ENCODE data around the gene ADCY9.

ADCY9 gene

DNA sequence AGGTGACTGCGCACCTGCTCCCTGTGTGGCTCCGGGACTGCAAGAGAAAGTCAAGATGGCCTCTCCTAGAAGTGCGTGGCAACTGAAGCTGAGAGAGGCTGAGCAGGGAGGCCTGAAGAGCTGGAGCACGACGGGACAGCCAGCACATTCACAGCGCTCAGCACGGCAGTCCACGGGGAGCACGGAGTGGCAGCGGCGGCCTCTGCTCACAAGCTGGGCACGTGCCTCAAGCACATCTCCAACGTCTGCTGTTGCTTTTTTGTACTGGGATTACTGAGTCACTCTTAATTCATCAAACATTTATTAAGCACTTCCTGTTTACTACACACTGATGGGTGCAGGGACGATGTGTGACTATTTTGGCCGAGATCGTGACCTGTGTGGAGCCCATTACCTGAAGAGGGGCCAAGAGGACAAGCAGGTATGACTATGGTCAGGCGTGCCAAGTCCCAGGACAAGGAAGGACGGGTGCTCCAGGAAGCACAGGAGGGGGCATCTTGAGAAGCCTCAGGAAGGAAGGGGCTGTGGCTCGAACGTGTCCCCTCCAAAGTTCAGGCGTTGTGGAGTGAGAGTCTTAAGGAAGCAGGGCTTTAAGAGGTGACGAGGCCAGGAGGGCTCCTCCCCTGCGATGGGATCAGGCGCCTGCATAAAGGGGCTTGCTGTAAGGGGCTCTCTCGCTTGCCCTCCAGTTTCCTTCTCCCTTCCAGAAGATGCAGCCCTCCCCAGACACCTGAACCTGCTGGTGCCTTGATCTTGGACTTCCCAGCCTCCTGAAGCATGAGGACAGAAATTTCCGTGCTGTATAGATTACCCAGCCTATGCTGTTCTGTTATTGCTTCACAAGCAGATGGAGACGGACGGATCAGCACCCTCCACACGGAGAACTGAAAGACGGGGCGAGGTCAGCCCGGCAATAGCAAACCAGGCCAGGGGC lies 105.8 kb downstream of the ADCY9 start:
- H3K4me1 ChIP-seq (ENCODE audit: control insufficient read depth, insufficient read depth, low read length, poor library complexity, severe bottlenecking): no peaks in the 10 kb centered on the region
- H3K4me3 ChIP-seq (ENCODE audit: insufficient read depth, low read depth, low read length, poor library complexity, severe bottlenecking): no peak overlapping the region
- H3K27me3 ChIP-seq (replicated peaks; ENCODE audit: control insufficient read depth, insufficient read depth, low read length, poor library complexity, severe bottlenecking): no peaks in the 10 kb centered on the region
- no peaks in the 10 kb centered on the region for H3K9me3 ChIP-seq (ENCODE audit: control insufficient read depth, low read length)
- H3K27ac ChIP-seq (ENCODE audit: insufficient read depth, low read length, poor library complexity, severe bottlenecking): no peak overlapping the region
- no peaks in the 10 kb centered on the region for H3K36me3 ChIP-seq (ENCODE audit: control insufficient read depth, insufficient read depth, low read length)
- DNase-seq: no peak

DNA sequence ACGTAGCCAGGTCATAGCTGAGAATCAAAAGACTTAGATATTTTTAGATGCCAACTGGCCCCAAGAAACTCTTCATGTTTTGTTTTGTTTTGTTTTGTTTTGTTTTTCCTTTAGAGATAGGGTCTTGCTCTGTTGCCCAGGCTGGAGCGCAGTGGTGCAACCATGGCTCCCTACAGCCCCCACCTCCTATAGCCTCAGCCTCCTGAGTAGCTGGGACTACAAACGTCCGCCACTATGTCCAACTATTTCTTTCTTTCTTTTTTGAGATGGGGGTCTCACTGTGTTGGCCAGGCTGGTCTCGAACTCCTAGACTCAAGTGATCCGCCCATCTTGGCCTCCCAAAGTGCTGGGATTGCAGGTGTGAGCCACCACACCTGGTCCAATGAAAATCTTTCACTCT lies 107.1 kb downstream of the ADCY9 start:
- no peaks in the 10 kb centered on the region for H3K4me1 ChIP-seq (ENCODE audit: control insufficient read depth, insufficient read depth, low read length, poor library complexity, severe bottlenecking)
- H3K4me3 ChIP-seq (ENCODE audit: insufficient read depth, low read depth, low read length, poor library complexity, severe bottlenecking): no peak overlapping the region
- H3K27ac ChIP-seq (ENCODE audit: insufficient read depth, low read length, poor library complexity, severe bottlenecking): no peak overlapping the region
- H3K27me3 ChIP-seq (replicated peaks; ENCODE audit: control insufficient read depth, insufficient read depth, low read length, poor library complexity, severe bottlenecking): no peaks in the 10 kb centered on the region
- no peaks in the 10 kb centered on the region for H3K36me3 ChIP-seq (ENCODE audit: control insufficient read depth, insufficient read depth, low read length)
- DNase-seq: no peak
- H3K9me3 ChIP-seq (ENCODE audit: control insufficient read depth, low read length): no peaks in the 10 kb centered on the region

- Histone ChIP-seq H3K27me3 (replicated peaks; ENCODE audit: control insufficient read depth, insufficient read depth, low read length, poor library complexity, severe bottlenecking) (no peaks in the 10 kb centered on the region), H3K4me1 (ENCODE audit: control insufficient read depth, insufficient read depth, low read length, poor library complexity, severe bottlenecking) (no peaks in the 10 kb centered on the region), H3K4me3 (ENCODE audit: insufficient read depth, low read depth, low read length, poor library complexity, severe bottlenecking) (no peak overlapping the region), H3K9me3 (ENCODE audit: control insufficient read depth, low read length) (no peaks in the 10 kb centered on the region), H3K27ac (ENCODE audit: insufficient read depth, low read length, poor library complexity, severe bottlenecking) (no peak overlapping the region), H3K36me3 (ENCODE audit: control insufficient read depth, insufficient read depth, low read length) (no peaks in the 10 kb centered on the region)
- no peak for DNase-seq
Observed at GRCh38 chr16:4008116-4008515, 108.1 kb downstream of the ADCY9 start.

- H3K4me3 ChIP-seq (ENCODE audit: insufficient read depth, low read depth, low read length, poor library complexity, severe bottlenecking): no peak overlapping the region
- no peak overlapping the region for H3K27ac ChIP-seq (ENCODE audit: insufficient read depth, low read length, poor library complexity, severe bottlenecking)
- no peaks in the 10 kb centered on the region for H3K27me3 ChIP-seq (replicated peaks; ENCODE audit: control insufficient read depth, insufficient read depth, low read length, poor library complexity, severe bottlenecking)
- H3K36me3 ChIP-seq (ENCODE audit: control insufficient read depth, insufficient read depth, low read length): no peaks in the 10 kb centered on the region
- no peak for DNase-seq
- no peaks in the 10 kb centered on the region for H3K9me3 ChIP-seq (ENCODE audit: control insufficient read depth, low read length)
- no peaks in the 10 kb centered on the region for H3K4me1 ChIP-seq (ENCODE audit: control insufficient read depth, insufficient read depth, low read length, poor library complexity, severe bottlenecking)
Observed at GRCh38 chr16:4006397-4006999, 109.7 kb downstream of the ADCY9 start.

DNA sequence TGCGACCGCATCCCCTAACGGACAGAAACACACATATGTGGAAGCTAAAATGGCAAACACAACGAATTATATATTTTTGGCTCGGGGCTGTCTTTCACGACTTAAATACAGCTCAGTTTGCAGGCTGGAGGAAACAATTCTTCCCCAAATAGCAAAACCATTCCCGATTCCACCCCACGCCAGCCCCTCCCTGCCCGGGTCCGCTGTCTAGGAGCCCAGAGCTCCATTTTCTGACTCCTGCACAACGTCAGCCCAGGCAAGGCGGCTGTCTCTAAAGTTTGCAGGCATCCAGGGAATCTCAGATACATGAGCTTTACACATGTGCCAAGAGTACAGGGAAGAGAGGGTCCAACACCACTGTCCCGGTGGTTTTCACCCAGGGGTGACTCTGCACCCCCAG lies 110.5 kb downstream of the ADCY9 start:
- H3K4me1 ChIP-seq (ENCODE audit: control insufficient read depth, insufficient read depth, low read length, poor library complexity, severe bottlenecking): no peaks in the 10 kb centered on the region
- no peaks in the 10 kb centered on the region for H3K27me3 ChIP-seq (replicated peaks; ENCODE audit: control insufficient read depth, insufficient read depth, low read length, poor library complexity, severe bottlenecking)
- H3K4me3 ChIP-seq (ENCODE audit: insufficient read depth, low read depth, low read length, poor library complexity, severe bottlenecking): no peak overlapping the region
- H3K27ac ChIP-seq (ENCODE audit: insufficient read depth, low read length, poor library complexity, severe bottlenecking): no peak overlapping the region
- H3K9me3 ChIP-seq (ENCODE audit: control insufficient read depth, low read length): no peaks in the 10 kb centered on the region
- no peaks in the 10 kb centered on the region for H3K36me3 ChIP-seq (ENCODE audit: control insufficient read depth, insufficient read depth, low read length)
- DNase-seq: no peak

DNA sequence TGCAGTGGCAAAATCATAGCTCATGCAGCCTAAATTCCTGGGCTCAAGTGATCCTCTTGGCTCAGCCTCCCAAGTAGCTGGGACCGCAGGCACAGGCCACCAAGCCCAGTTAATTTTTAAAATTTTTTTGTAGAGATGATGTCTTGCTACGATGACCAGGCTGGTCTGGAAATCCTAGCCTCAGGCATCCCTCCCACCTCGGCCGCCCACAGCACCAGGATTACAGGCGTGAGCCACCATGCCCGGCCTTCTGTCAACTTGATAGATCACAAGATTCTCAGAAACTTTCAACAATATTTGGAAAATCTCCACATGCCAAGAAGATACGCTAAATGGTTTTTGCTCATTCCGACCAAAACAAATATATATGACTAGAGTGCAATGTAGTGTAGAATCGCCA lies 111.0 kb downstream of the ADCY9 start:
- no peak for DNase-seq
- Histone ChIP-seq H3K27me3 (replicated peaks; ENCODE audit: control insufficient read depth, insufficient read depth, low read length, poor library complexity, severe bottlenecking) (no peaks in the 10 kb centered on the region), H3K4me3 (ENCODE audit: insufficient read depth, low read depth, low read length, poor library complexity, severe bottlenecking) (no peak overlapping the region), H3K27ac (ENCODE audit: insufficient read depth, low read length, poor library complexity, severe bottlenecking) (no peak overlapping the region), H3K4me1 (ENCODE audit: control insufficient read depth, insufficient read depth, low read length, poor library complexity, severe bottlenecking) (no peaks in the 10 kb centered on the region), H3K9me3 (ENCODE audit: control insufficient read depth, low read length) (no peaks in the 10 kb centered on the region), H3K36me3 (ENCODE audit: control insufficient read depth, insufficient read depth, low read length) (no peaks in the 10 kb centered on the region)

DNA sequence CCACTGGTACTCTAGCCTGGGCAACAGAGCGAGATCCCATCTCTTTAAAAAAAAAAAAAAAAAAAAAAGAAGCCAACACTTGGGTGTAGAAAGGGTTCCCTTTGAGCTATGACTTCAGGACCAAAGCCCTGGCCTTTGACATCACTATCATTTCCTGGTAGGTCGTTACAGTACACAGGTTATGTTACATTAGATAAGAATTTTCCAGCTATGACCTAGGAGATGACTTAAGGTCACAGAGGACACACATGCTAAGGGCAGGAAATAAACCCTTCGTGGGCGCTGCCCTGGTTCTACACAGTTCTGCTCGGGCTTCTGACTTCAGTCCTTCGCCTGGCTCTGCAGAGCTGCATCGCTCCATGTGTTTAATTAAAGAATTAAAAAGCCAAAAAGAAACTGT lies 112.0 kb downstream of the ADCY9 start:
- Histone ChIP-seq H3K36me3 (ENCODE audit: control insufficient read depth, insufficient read depth, low read length) (no peaks in the 10 kb centered on the region), H3K9me3 (ENCODE audit: control insufficient read depth, low read length) (no peaks in the 10 kb centered on the region), H3K27ac (ENCODE audit: insufficient read depth, low read length, poor library complexity, severe bottlenecking) (no peak overlapping the region), H3K27me3 (replicated peaks; ENCODE audit: control insufficient read depth, insufficient read depth, low read length, poor library complexity, severe bottlenecking) (no peaks in the 10 kb centered on the region), H3K4me1 (ENCODE audit: control insufficient read depth, insufficient read depth, low read length, poor library complexity, severe bottlenecking) (peaks cover 4% of the 10 kb centered on the region), H3K4me3 (ENCODE audit: insufficient read depth, low read depth, low read length, poor library complexity, severe bottlenecking) (no peak overlapping the region)
- no peak for DNase-seq

DNA sequence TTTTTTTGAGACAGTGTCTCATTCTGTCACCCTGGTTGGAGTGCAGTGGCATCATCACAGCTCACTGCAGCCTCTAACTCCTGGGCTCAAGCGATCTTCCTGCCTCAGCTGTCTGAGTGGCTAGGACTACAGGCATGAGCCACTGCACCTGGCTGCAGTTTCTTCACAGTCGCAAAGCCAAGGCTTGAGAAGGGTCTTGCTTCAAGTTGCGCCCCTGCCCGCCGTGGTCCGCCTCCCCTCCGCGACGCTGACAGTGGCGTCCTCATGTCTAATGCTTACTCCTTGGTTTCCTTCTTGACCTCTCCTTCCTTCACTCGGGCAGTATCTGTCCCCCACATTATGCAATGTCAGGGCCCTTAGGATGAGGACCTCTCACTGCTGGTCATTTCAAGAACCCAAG lies 112.7 kb downstream of the ADCY9 start:
- no peak overlapping the region for H3K4me3 ChIP-seq (ENCODE audit: insufficient read depth, low read depth, low read length, poor library complexity, severe bottlenecking)
- no peak overlapping the region for H3K27ac ChIP-seq (ENCODE audit: insufficient read depth, low read length, poor library complexity, severe bottlenecking)
- H3K4me1 ChIP-seq (ENCODE audit: control insufficient read depth, insufficient read depth, low read length, poor library complexity, severe bottlenecking): peaks cover 4% of the 10 kb centered on the region
- H3K36me3 ChIP-seq (ENCODE audit: control insufficient read depth, insufficient read depth, low read length): no peaks in the 10 kb centered on the region
- H3K27me3 ChIP-seq (replicated peaks; ENCODE audit: control insufficient read depth, insufficient read depth, low read length, poor library complexity, severe bottlenecking): no peaks in the 10 kb centered on the region
- no peaks in the 10 kb centered on the region for H3K9me3 ChIP-seq (ENCODE audit: control insufficient read depth, low read length)
- no peak for DNase-seq

- no peak overlapping the region for H3K4me3 ChIP-seq (ENCODE audit: insufficient read depth, low read depth, low read length, poor library complexity, severe bottlenecking)
- peaks cover 4% of the 10 kb centered on the region for H3K4me1 ChIP-seq (ENCODE audit: control insufficient read depth, insufficient read depth, low read length, poor library complexity, severe bottlenecking)
- no peak overlapping the region for H3K27ac ChIP-seq (ENCODE audit: insufficient read depth, low read length, poor library complexity, severe bottlenecking)
- H3K27me3 ChIP-seq (replicated peaks; ENCODE audit: control insufficient read depth, insufficient read depth, low read length, poor library complexity, severe bottlenecking): no peaks in the 10 kb centered on the region
- no peaks in the 10 kb centered on the region for H3K36me3 ChIP-seq (ENCODE audit: control insufficient read depth, insufficient read depth, low read length)
- DNase-seq: no peak
- H3K9me3 ChIP-seq (ENCODE audit: control insufficient read depth, low read length): no peaks in the 10 kb centered on the region
Observed at GRCh38 chr16:4003166-4003565, 113.1 kb downstream of the ADCY9 start.

DNA sequence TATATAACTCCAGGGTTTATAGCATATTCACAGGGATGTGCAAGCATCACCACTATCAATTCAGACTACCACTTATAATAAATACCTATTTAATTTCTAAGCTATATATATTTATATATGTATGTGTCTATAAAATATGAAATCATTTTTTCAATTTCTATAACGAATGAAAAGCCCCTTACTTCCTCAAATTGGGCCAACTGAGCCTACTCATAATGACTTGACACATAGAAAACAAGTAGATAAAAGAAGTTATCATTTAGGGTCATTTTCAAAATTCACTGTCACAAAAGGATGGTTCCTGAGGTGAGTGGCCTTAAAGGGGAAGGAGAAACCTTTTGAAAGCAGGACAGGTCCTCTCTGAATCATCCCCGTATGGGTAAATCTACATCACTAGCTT lies 114.1 kb downstream of the ADCY9 start:
- DNase-seq: no peak
- H3K9me3 ChIP-seq (ENCODE audit: control insufficient read depth, low read length): no peaks in the 10 kb centered on the region
- no peak overlapping the region for H3K4me3 ChIP-seq (ENCODE audit: insufficient read depth, low read depth, low read length, poor library complexity, severe bottlenecking)
- no peaks in the 10 kb centered on the region for H3K27me3 ChIP-seq (replicated peaks; ENCODE audit: control insufficient read depth, insufficient read depth, low read length, poor library complexity, severe bottlenecking)
- H3K36me3 ChIP-seq (ENCODE audit: control insufficient read depth, insufficient read depth, low read length): no peaks in the 10 kb centered on the region
- peaks cover 4% of the 10 kb centered on the region for H3K4me1 ChIP-seq (ENCODE audit: control insufficient read depth, insufficient read depth, low read length, poor library complexity, severe bottlenecking)
- H3K27ac ChIP-seq (ENCODE audit: insufficient read depth, low read length, poor library complexity, severe bottlenecking): no peak overlapping the region
